22Rv1 (cell line): Measurements from ENCODE around the gene AANAT.

Source experiments
- H3K27ac ChIP-seq: fragments of 450-650 bp; 2 replicates; pipeline ENCODE4 v1.5.1; 2017
- ZFX ChIP-seq: fragments of 450-650 bp; IDR thresholded peaks from 2 replicates; pipeline ENCODE4 v1.6.1; 2017; ENCODE audit warnings: antibody characterized with exemption, borderline replicate concordance
- TF ChIP-seq, protein P1 (sequence below): fragments of 450-650 bp; IDR thresholded peaks from 2 replicates; pipeline ENCODE4 v1.5.1; 2017; ENCODE audit warnings: mild to moderate bottlenecking

AANAT gene

DNA sequence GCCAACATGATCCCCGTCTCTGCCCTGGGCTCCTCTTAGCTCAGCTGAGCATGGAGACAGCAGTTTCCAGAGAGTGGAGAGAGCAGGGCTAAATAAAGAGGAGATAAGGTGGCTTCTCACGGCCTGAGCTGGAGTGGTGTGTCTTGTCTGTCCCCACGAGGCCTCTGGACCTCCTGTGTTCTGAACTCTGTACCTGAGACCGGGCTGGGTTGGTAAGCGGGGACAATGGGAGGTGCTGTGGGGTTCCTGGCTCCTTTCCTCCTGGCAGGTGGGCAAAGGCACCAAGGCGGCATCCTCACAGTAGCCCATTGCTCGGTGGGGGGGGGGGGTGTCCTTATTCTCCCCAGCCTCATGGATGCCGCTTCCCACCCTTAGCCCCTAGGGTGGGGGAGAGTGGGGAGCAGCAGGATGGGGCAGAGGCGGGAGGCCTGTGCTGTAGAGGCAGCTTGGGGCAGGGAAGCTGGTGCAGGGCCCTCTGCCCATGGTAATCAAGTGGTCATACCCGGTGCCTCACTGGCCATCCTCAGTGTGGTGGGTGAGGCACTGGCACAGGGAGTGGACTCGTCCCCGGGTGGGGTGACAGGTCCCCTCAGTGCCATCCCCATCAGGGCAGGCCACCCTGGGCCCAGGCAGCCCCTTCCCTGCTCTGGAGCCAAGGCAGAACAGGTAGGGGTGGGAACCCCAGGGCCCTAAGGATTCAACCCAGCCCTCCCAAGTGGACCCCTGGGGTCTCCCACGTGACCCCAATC is 2.8 kb downstream of the AANAT start:
- H3K27ac ChIP-seq = no peak overlapping the region
- TF ChIP-seq, protein P1, sequence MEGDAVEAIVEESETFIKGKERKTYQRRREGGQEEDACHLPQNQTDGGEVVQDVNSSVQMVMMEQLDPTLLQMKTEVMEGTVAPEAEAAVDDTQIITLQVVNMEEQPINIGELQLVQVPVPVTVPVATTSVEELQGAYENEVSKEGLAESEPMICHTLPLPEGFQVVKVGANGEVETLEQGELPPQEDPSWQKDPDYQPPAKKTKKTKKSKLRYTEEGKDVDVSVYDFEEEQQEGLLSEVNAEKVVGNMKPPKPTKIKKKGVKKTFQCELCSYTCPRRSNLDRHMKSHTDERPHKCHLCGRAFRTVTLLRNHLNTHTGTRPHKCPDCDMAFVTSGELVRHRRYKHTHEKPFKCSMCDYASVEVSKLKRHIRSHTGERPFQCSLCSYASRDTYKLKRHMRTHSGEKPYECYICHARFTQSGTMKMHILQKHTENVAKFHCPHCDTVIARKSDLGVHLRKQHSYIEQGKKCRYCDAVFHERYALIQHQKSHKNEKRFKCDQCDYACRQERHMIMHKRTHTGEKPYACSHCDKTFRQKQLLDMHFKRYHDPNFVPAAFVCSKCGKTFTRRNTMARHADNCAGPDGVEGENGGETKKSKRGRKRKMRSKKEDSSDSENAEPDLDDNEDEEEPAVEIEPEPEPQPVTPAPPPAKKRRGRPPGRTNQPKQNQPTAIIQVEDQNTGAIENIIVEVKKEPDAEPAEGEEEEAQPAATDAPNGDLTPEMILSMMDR = no peak
- TF ChIP-seq ZFX = no peak

DNA sequence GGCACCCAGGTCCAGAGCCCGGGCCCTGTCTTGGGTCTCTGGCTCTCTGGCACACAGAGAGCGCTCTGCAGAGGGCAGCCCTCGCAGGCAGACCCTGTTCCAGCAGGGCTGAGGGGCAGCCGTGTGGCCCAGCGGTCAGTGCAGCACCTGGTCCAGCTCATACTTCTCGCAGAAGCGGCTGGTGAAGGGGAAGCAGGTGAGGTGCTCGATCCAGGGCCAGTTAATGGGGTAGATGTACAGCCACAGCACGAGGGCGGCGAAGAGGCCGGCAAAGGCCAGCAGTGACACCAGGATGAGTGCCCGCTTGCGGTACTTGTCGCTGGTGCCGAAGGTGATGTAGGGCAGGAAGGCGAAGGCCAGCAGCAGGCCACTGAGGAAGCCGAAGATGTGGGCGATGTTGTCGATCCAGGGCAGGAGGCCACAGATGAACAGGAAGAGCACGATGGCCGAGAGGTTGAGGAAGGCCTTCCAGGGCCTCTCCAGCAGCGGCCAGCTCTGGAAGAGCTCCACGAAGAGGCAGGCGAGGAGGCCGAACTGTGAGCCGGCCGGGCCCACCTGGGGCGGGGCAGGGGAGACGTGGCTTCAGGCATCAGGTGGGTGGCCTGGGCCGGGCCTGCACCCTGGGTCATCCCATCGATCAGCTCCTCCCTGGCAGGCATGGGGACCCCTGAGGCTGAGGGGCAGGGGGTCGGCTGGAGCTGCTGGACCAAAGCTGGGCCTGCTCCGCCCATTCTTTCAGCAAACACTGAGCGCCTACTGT is 4.3 kb downstream of the AANAT start:
- TF ChIP-seq ZFX = no peak
- TF ChIP-seq, protein P1 = no peak

DNA sequence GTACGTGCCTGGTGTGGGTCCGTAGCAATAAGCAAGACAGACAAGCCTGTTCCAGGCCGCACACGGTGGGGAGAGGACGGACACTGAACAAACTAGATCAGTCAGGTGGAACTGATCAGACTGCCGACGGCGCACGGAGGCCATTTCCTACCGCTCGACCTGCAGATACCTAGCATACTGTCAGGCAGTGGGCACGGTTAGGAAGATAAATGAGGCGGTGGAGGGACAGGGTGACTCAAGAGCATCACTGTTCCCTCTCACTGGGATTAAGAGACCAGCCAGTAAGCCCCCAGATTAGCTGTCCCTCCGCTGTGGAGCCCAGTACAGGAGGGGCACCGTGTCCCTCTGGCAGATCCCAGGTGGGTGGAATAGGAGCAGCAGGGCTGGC is 4.8 kb downstream of the AANAT start:
- no peak overlapping the region for H3K27ac ChIP-seq
- TF ChIP-seq ZFX = no peak
- TF ChIP-seq, protein P1 = no peak

More for the DNA sequence above, 4.3 kb downstream of the AANAT start:
- no peak overlapping the region for H3K27ac ChIP-seq

DNA sequence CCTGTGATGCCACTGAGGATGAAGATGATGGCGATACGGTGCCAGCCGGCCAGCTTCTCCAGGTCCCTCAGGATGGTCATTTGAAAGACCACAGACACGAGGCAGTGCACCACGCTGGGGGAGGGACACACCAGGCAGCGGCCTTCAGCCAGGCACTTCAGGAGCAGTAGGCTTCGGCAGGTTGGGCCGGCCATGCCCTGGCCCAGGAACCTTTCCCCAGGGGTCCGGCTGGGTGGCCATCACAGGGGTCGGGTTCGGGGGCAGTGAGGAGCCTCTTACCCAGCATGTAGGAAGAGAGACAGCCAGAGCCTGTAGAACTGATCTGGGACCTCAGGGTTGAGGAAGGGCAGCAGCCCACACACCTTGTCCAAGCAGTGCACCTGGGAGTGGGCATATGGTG is 5.3 kb downstream of the AANAT start:
- no peak for TF ChIP-seq ZFX
- TF ChIP-seq, protein P1 = no peak
- H3K27ac ChIP-seq = no peak overlapping the region

DNA sequence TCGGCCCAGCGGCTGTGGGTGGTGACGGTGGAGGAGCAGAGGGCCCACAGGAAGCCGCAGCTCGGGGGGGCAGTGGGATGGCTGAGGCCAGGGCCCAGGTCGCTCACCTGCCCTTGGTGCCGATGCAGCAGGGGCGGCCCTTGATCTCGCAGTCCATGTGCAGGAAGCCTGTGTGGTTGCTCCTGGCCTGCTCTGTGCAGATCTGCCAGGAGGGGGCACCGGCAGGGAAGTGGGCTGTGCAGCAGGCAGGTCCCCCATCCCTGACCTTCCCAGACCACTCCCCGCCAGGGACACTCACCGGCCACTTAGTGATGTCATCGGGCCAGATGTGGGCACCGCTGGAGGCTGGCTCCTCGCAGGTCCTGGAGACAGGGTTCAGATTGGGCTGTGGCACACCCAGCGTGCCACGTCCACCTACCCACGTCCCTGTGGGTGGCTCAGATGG is 6.2 kb downstream of the AANAT start:
- TF ChIP-seq ZFX = no peak
- TF ChIP-seq, protein P1 = peak; percentile 38; the same call in 1 of the 2 replicates
- no peak overlapping the region for H3K27ac ChIP-seq

DNA sequence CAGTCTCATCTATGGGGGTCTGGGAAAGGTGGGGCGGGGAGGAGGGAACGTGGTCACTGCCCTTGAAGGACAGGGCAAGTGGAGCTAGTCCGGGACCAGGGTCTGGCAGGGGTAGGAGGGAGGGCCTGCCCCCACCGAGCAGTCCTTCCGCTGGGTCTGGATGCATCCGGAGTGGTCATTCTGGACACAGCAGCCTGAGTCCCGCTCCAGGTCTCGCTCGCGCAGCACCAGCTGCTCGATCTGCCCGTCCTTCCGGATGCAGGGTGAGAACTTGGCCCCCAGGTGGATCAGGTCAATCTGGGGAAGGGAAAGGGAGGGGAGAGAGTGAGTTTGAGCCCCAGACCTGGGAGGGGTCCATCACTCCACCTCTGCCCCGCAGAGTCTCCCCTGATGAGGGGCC is 6.8 kb downstream of the AANAT start:
- TF ChIP-seq, protein P1 = no peak
- TF ChIP-seq ZFX = no peak
- no peak overlapping the region for H3K27ac ChIP-seq

DNA sequence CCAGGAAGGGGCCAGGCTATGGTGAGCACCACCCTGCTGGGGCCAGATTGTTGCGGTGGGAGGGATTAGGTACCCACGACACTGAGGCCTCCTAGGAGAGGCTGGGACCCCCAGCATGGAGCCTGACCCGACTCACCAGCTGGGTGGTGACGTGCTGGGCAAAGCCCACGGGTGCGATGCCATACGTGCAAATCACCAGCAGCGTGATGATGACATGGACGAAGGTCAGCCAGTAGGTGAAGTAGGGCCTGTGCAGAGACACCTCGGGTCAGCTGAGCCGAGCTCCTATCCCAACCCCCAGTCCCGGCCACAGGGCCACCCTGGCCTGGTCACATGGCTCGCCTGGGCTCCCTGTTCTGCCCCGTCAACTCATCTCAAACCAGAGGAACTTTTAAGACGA is 7.5 kb downstream of the AANAT start:
- H3K27ac ChIP-seq = no peak overlapping the region
- TF ChIP-seq, protein P1 = no peak
- TF ChIP-seq ZFX = no peak
